WTC11 (cell line): ENCODE results near the gene INO80. TPM values are rescaled to one million over a fixed set of nuclear protein-coding genes. Genes with fewer than 3 reads are reported as not detected.
A peak's percentile ranks its signal among the peaks of the same experiment; 100 is the strongest.

Experiments
- ATF1 ChIP-seq: sonication (generic); formaldehyde crosslinking; IDR thresholded peaks from 2 replicates; pipeline ENCODE4 v1.8.1; 2023; ENCODE audit warnings: mild to moderate bottlenecking, moderate library complexity, missing genetic modification reagents
- CBFB ChIP-seq: sonication (generic); formaldehyde crosslinking; IDR thresholded peaks from 2 replicates; pipeline ENCODE4 v1.8.1; 2022; ENCODE audit warnings: mild to moderate bottlenecking, low read depth, missing genetic modification reagents
- CREM ChIP-seq: sonication (generic); formaldehyde crosslinking; IDR thresholded peaks from 2 replicates; pipeline ENCODE4 v1.8.1; 2022; ENCODE audit warnings: mild to moderate bottlenecking, missing genetic modification reagents, moderate library complexity
- ESRRA ChIP-seq: sonication (generic); formaldehyde crosslinking; IDR thresholded peaks from 2 replicates; pipeline ENCODE4 v1.8.1; 2022; ENCODE audit warnings: mild to moderate bottlenecking, missing genetic modification reagents, borderline replicate concordance
- FOXJ3 ChIP-seq: sonication (generic); formaldehyde crosslinking; IDR thresholded peaks from 2 replicates; pipeline ENCODE4 v1.9.0; 2021; ENCODE audit warnings: missing genetic modification reagents, mild to moderate bottlenecking, borderline replicate concordance
- GABPB1 ChIP-seq: sonication (generic); formaldehyde crosslinking; IDR thresholded peaks from 2 replicates; pipeline ENCODE4 v1.8.1; 2023; ENCODE audit warnings: mild to moderate bottlenecking, missing genetic modification reagents
- NFYB ChIP-seq: sonication (generic); formaldehyde crosslinking; conservative IDR thresholded peaks from 2 replicates; pipeline ENCODE4 v1.8.0; 2022; ENCODE audit warnings: low read depth, missing genetic modification reagents
- NR3C1 ChIP-seq: sonication (generic); formaldehyde crosslinking; conservative IDR thresholded peaks from 2 replicates; pipeline ENCODE4 v1.8.1; 2023; ENCODE audit warnings: low read depth, mild to moderate bottlenecking, missing genetic modification reagents
- RELA ChIP-seq: sonication (generic); formaldehyde crosslinking; IDR thresholded peaks from 2 replicates; pipeline ENCODE4 v1.8.1; 2022; ENCODE audit warnings: missing genetic modification reagents, mild to moderate bottlenecking, borderline replicate concordance
- SMAD3 ChIP-seq: sonication (generic); formaldehyde crosslinking; IDR thresholded peaks from 2 replicates; pipeline ENCODE4 v1.8.0; 2022; ENCODE audit warnings: missing genetic modification reagents, mild to moderate bottlenecking, borderline replicate concordance
- TCF7 ChIP-seq: sonication (generic); formaldehyde crosslinking; IDR thresholded peaks from 2 replicates; pipeline ENCODE4 v1.8.0; 2022; ENCODE audit warnings: mild to moderate bottlenecking, low read depth, missing genetic modification reagents, moderate library complexity
- ZNF121 ChIP-seq: sonication (generic); formaldehyde crosslinking; IDR thresholded peaks from 2 replicates; pipeline ENCODE4 v1.8.0; 2023; ENCODE audit warnings: missing genetic modification reagents
- ZNF219 ChIP-seq: sonication (generic); formaldehyde crosslinking; IDR thresholded peaks from 2 replicates; pipeline ENCODE4 v1.8.0; 2023; ENCODE audit warnings: missing genetic modification reagents, mild to moderate bottlenecking, borderline replicate concordance
- ZNF232 ChIP-seq: sonication (generic); formaldehyde crosslinking; IDR thresholded peaks from 2 replicates; pipeline ENCODE4 v1.8.0; 2022; ENCODE audit warnings: mild to moderate bottlenecking, missing genetic modification reagents
- ZNF423 ChIP-seq: fragments of 250-450 bp; sonication (Bioruptor Pico); IDR thresholded peaks from 2 replicates; pipeline ENCODE4 v2.1.2; 2022; ENCODE audit warnings: mild to moderate bottlenecking, moderate library complexity
- total RNA-seq: library from RNA; stranded (reverse); gene quantifications from 3 replicates; pipeline ENCODE4 v1.2.3, GENCODE V29; 2021
- TF ChIP-seq, protein P1 (sequence below): fragments of 250-450 bp; sonication (Bioruptor Pico); IDR thresholded peaks from 2 replicates; pipeline ENCODE4 v1.9.0; 2021; ENCODE audit warnings: mild to moderate bottlenecking
- TF ChIP-seq, protein P2 (sequence below): sonication (generic); formaldehyde crosslinking; IDR thresholded peaks from 2 replicates; pipeline ENCODE4 v1.8.1; 2022; ENCODE audit warnings: low read depth, mild to moderate bottlenecking, moderate library complexity, missing genetic modification reagents, borderline replicate concordance
- TF ChIP-seq, protein P3 (sequence below): fragments of 250-450 bp; sonication (Bioruptor Pico); IDR thresholded peaks from 2 replicates; pipeline ENCODE4 v1.8.0; 2021; ENCODE audit warnings: mild to moderate bottlenecking
- TF ChIP-seq, protein P4 (sequence below): sonication (generic); formaldehyde crosslinking; IDR thresholded peaks from 2 replicates; pipeline ENCODE4 v1.8.1; 2023; ENCODE audit warnings: mild to moderate bottlenecking, missing genetic modification reagents, moderate library complexity
- TF ChIP-seq, protein P5 (sequence below): fragments of 250-450 bp; sonication (Bioruptor Pico); IDR thresholded peaks from 2 replicates; pipeline ENCODE4 v1.9.0; 2021; ENCODE audit warnings: mild to moderate bottlenecking
- TF ChIP-seq, protein P6 (sequence below): sonication (generic); formaldehyde crosslinking; IDR thresholded peaks from 2 replicates; pipeline ENCODE4 v1.8.0; 2022; ENCODE audit warnings: missing genetic modification reagents
- TF ChIP-seq, protein P7 (sequence below): sonication (generic); formaldehyde crosslinking; IDR thresholded peaks from 2 replicates; pipeline ENCODE4 v1.8.0; 2022; ENCODE audit warnings: mild to moderate bottlenecking, missing genetic modification reagents
- TF ChIP-seq, protein P8 (sequence below): fragments of 200-600 bp; IDR thresholded peaks from 2 replicates; pipeline ENCODE4 v1.8.0; 2022; ENCODE audit warnings: antibody characterized with exemption

Gene INO80
- total RNA-seq, 1 experiment from 2014 or later = 20.6 TPM

DNA sequence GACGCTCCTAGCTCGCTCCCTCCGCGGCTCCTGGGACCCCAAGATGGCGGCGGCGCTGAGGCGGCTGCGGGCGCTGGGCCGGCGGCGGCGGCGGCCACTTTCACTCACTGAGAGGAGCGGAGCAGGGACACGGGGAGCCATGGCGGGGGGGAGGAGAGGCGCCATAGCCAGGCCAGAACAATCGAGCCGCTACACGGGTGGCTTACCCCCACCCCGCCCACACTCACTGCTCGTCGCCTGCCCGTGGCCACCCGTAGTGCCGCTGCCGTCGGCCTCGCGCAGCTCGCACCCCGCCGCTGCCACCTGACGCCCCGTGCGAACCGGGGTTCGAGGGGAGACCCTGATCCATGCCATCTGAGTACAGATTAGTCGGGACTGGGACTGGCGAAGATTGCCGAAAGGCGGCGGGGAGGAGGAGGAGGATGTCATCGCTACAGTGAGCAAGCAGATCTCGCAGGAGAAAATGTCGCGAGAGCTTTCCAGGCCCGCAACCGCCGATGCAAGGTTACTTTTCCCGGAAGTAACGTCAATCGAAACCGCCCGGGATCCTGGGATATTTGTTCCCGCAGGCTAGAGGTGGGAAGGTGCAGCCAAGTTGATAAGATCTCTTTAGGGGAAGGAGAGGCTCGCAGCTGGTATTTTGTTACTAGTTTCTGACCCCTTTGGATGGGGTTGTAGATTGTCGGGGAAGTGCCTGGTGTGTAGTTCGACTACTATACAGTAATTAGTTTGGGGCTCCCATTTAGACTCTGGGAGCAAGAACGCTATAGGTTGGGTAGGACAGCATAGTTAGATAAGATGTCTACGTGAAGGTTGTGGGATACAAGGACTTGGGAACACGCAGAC, at the start of gene INO80 (continued):
- no peak for TF ChIP-seq CBFB (CRISPR knock-in tag)
- TF ChIP-seq GABPB1 = peak; percentile 65
- TF ChIP-seq, protein P1, sequence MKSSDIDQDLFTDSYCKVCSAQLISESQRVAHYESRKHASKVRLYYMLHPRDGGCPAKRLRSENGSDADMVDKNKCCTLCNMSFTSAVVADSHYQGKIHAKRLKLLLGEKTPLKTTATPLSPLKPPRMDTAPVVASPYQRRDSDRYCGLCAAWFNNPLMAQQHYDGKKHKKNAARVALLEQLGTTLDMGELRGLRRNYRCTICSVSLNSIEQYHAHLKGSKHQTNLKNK = no peak
- no peak for TF ChIP-seq ZNF423 (CRISPR knock-in tag)
- TF ChIP-seq TCF7 = 0 out of 2 replicates have a peak, but pooled peaks have one; percentile 41
- TF ChIP-seq ZNF232 = no peak; the same call in 1 of the 2 replicates
- peak; percentile 63 for TF ChIP-seq CREM (CRISPR knock-in tag)
- no peak for TF ChIP-seq ATF1 (CRISPR knock-in tag)
- TF ChIP-seq, protein P2, sequence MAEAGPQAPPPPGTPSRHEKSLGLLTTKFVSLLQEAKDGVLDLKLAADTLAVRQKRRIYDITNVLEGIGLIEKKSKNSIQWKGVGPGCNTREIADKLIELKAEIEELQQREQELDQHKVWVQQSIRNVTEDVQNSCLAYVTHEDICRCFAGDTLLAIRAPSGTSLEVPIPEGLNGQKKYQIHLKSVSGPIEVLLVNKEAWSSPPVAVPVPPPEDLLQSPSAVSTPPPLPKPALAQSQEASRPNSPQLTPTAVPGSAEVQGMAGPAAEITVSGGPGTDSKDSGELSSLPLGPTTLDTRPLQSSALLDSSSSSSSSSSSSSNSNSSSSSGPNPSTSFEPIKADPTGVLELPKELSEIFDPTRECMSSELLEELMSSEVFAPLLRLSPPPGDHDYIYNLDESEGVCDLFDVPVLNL = no peak
- TF ChIP-seq NFYB (CRISPR knock-in tag) = no peak
- TF ChIP-seq SMAD3 (CRISPR knock-in tag) = peak; percentile 89
- no peak for TF ChIP-seq ZNF121 (CRISPR knock-in tag)
- TF ChIP-seq ESRRA (CRISPR knock-in tag) = peak; percentile 67; the same call in 1 of the 2 replicates
- TF ChIP-seq, protein P3, sequence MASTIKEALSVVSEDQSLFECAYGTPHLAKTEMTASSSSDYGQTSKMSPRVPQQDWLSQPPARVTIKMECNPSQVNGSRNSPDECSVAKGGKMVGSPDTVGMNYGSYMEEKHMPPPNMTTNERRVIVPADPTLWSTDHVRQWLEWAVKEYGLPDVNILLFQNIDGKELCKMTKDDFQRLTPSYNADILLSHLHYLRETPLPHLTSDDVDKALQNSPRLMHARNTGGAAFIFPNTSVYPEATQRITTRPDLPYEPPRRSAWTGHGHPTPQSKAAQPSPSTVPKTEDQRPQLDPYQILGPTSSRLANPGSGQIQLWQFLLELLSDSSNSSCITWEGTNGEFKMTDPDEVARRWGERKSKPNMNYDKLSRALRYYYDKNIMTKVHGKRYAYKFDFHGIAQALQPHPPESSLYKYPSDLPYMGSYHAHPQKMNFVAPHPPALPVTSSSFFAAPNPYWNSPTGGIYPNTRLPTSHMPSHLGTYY (CRISPR knock-in tag) = no peak
- TF ChIP-seq, protein P4, sequence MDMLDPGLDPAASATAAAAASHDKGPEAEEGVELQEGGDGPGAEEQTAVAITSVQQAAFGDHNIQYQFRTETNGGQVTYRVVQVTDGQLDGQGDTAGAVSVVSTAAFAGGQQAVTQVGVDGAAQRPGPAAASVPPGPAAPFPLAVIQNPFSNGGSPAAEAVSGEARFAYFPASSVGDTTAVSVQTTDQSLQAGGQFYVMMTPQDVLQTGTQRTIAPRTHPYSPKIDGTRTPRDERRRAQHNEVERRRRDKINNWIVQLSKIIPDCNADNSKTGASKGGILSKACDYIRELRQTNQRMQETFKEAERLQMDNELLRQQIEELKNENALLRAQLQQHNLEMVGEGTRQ (CRISPR knock-in tag) = peak; percentile 44; the same call in 1 of the 2 replicates
- TF ChIP-seq RELA = no peak
- TF ChIP-seq, protein P5, sequence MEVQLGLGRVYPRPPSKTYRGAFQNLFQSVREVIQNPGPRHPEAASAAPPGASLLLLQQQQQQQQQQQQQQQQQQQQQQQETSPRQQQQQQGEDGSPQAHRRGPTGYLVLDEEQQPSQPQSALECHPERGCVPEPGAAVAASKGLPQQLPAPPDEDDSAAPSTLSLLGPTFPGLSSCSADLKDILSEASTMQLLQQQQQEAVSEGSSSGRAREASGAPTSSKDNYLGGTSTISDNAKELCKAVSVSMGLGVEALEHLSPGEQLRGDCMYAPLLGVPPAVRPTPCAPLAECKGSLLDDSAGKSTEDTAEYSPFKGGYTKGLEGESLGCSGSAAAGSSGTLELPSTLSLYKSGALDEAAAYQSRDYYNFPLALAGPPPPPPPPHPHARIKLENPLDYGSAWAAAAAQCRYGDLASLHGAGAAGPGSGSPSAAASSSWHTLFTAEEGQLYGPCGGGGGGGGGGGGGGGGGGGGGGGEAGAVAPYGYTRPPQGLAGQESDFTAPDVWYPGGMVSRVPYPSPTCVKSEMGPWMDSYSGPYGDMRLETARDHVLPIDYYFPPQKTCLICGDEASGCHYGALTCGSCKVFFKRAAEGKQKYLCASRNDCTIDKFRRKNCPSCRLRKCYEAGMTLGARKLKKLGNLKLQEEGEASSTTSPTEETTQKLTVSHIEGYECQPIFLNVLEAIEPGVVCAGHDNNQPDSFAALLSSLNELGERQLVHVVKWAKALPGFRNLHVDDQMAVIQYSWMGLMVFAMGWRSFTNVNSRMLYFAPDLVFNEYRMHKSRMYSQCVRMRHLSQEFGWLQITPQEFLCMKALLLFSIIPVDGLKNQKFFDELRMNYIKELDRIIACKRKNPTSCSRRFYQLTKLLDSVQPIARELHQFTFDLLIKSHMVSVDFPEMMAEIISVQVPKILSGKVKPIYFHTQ (CRISPR knock-in tag) = no peak
- TF ChIP-seq, protein P6, sequence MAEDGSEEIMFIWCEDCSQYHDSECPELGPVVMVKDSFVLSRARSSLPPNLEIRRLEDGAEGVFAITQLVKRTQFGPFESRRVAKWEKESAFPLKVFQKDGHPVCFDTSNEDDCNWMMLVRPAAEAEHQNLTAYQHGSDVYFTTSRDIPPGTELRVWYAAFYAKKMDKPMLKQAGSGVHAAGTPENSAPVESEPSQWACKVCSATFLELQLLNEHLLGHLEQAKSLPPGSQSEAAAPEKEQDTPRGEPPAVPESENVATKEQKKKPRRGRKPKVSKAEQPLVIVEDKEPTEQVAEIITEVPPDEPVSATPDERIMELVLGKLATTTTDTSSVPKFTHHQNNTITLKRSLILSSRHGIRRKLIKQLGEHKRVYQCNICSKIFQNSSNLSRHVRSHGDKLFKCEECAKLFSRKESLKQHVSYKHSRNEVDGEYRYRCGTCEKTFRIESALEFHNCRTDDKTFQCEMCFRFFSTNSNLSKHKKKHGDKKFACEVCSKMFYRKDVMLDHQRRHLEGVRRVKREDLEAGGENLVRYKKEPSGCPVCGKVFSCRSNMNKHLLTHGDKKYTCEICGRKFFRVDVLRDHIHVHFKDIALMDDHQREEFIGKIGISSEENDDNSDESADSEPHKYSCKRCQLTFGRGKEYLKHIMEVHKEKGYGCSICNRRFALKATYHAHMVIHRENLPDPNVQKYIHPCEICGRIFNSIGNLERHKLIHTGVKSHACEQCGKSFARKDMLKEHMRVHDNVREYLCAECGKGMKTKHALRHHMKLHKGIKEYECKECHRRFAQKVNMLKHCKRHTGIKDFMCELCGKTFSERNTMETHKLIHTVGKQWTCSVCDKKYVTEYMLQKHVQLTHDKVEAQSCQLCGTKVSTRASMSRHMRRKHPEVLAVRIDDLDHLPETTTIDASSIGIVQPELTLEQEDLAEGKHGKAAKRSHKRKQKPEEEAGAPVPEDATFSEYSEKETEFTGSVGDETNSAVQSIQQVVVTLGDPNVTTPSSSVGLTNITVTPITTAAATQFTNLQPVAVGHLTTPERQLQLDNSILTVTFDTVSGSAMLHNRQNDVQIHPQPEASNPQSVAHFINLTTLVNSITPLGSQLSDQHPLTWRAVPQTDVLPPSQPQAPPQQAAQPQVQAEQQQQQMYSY (CRISPR knock-in tag) = no peak
- TF ChIP-seq ZNF219 (CRISPR knock-in tag) = no peak
- TF ChIP-seq NR3C1 (CRISPR knock-in tag) = no peak
- TF ChIP-seq, protein P7, sequence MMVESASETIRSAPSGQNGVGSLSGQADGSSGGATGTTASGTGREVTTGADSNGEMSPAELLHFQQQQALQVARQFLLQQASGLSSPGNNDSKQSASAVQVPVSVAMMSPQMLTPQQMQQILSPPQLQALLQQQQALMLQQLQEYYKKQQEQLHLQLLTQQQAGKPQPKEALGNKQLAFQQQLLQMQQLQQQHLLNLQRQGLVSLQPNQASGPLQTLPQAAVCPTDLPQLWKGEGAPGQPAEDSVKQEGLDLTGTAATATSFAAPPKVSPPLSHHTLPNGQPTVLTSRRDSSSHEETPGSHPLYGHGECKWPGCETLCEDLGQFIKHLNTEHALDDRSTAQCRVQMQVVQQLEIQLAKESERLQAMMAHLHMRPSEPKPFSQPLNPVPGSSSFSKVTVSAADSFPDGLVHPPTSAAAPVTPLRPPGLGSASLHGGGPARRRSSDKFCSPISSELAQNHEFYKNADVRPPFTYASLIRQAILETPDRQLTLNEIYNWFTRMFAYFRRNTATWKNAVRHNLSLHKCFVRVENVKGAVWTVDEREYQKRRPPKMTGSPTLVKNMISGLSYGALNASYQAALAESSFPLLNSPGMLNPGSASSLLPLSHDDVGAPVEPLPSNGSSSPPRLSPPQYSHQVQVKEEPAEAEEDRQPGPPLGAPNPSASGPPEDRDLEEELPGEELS (CRISPR knock-in tag) = peak; percentile 77; the same call in 1 of the 2 replicates
- TF ChIP-seq FOXJ3 (CRISPR knock-in tag) = no peak
- TF ChIP-seq, protein P8, sequence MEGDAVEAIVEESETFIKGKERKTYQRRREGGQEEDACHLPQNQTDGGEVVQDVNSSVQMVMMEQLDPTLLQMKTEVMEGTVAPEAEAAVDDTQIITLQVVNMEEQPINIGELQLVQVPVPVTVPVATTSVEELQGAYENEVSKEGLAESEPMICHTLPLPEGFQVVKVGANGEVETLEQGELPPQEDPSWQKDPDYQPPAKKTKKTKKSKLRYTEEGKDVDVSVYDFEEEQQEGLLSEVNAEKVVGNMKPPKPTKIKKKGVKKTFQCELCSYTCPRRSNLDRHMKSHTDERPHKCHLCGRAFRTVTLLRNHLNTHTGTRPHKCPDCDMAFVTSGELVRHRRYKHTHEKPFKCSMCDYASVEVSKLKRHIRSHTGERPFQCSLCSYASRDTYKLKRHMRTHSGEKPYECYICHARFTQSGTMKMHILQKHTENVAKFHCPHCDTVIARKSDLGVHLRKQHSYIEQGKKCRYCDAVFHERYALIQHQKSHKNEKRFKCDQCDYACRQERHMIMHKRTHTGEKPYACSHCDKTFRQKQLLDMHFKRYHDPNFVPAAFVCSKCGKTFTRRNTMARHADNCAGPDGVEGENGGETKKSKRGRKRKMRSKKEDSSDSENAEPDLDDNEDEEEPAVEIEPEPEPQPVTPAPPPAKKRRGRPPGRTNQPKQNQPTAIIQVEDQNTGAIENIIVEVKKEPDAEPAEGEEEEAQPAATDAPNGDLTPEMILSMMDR = no peak
